Neural crest cell (in vitro differentiated cells): ENCODE results near the gene CYP24A1. TPM values are rescaled to one million over a fixed set of nuclear protein-coding genes. Genes with fewer than 3 reads are reported as not detected.
A peak's percentile ranks its signal among the peaks of the same experiment; 100 is the strongest.

Experiments used
- DNase-seq: peaks from one replicate; pipeline ENCODE4 v3.0.0; 2021; ENCODE audit warnings: low read depth, mixed read lengths, low spot score
- H3K27ac Mint-ChIP-seq: one replicate; pipeline ENCODE4 v1.8.0; 2021; ENCODE audit warnings: mild to moderate bottlenecking, mixed read lengths; ENCODE audit not compliant: unreplicated experiment
- H3K27me3 Mint-ChIP-seq: 2 replicates; pipeline ENCODE4 v1.8.0; 2021; ENCODE audit warnings: low read depth, mild to moderate bottlenecking, mixed read lengths
- H3K36me3 Mint-ChIP-seq: 2 replicates; pipeline ENCODE4 v1.8.0; 2021; ENCODE audit warnings: low read depth, mild to moderate bottlenecking, mixed read lengths
- H3K4me1 Mint-ChIP-seq: 2 replicates; pipeline ENCODE4 v1.8.0; 2021; ENCODE audit warnings: mixed read lengths
- H3K4me3 Mint-ChIP-seq: one replicate; pipeline ENCODE4 v1.8.0; 2021; ENCODE audit warnings: mild to moderate bottlenecking, mixed read lengths
- H3K9me3 Mint-ChIP-seq: 2 replicates; pipeline ENCODE4 v1.8.0; 2021; ENCODE audit warnings: mixed read lengths
- long read RNA-seq: library from polyadenylated mRNA; unstranded; transcript quantifications from one replicate; pipeline ENCODE4 v2.0.0, GENCODE V29; 2020
- total RNA-seq: library from RNA; stranded (reverse); gene quantifications from 2 replicates; pipeline ENCODE4 v1.2.1, GENCODE V29; 2021
- TF ChIP-seq, protein P1 (sequence below): fragments of 200-600 bp; sonication (generic); conservative IDR thresholded peaks from 2 replicates; pipeline ENCODE4 v1.5.0; 2021; ENCODE audit warnings: antibody characterized with exemption, mild to moderate bottlenecking

CYP24A1 gene
- 0.93 and 1.3 TPM in 2 replicates for total RNA-seq
- long read RNA-seq, result 0 reads

DNA sequence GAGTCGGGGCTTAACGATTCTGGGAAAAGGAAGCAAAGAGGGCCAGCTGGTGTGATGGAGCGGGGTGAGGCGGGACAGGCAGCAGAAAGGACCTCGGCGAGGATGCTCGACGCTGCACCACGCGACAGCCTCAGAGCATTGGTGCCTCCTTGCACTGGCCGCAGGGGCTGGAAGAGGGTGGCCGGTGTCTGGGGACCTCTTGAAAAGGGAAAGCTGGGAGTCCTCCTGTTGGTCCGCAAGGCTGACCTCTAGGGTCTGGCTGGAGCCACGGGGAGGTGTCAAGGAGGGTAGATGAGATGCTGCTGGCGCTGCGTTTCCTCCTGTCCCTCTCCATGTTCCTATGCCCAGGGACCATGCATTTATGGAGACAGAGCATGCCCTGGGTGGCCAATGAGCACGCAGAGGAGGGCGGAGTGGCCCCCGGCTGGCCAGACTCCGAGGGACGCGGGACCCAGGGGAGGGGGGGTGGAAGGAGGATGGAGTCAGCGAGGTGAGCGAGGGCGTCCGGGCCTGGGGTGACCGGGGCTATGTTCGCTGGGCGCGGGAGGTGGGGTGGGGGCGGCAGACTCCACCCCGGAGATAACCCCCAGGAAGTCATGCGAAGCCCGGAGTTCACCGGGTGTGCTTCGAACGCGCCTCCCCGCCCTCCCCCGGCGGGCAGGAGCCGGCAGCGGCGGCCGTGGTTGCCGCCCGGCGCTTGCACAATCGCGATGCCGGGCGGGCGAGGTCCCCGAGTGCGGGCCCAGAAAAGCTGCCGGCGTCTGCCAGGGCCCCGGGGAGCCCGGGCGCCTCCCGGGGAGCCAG, at the start of gene CYP24A1:
CYP24A1 (minus strand) TSS at position 334 of the 804 bp plus-strand sequence. CDS start 407 bp downstream, outside the sequence.
- Mint-ChIP-seq H3K4me3 (peak within 1 kb of the TSS; percentile 75), H3K27me3 (peaks cover 96% of the 10 kb centered on the region), H3K4me1 (peaks cover 27% of the 10 kb centered on the region), H3K36me3 (no peaks in the 10 kb centered on the region), H3K9me3 (no peaks in the 10 kb centered on the region), H3K27ac (no peak within 1 kb of the TSS)
- no peak for DNase-seq
- TF ChIP-seq, protein P1, sequence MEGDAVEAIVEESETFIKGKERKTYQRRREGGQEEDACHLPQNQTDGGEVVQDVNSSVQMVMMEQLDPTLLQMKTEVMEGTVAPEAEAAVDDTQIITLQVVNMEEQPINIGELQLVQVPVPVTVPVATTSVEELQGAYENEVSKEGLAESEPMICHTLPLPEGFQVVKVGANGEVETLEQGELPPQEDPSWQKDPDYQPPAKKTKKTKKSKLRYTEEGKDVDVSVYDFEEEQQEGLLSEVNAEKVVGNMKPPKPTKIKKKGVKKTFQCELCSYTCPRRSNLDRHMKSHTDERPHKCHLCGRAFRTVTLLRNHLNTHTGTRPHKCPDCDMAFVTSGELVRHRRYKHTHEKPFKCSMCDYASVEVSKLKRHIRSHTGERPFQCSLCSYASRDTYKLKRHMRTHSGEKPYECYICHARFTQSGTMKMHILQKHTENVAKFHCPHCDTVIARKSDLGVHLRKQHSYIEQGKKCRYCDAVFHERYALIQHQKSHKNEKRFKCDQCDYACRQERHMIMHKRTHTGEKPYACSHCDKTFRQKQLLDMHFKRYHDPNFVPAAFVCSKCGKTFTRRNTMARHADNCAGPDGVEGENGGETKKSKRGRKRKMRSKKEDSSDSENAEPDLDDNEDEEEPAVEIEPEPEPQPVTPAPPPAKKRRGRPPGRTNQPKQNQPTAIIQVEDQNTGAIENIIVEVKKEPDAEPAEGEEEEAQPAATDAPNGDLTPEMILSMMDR, result no peak

- H3K27ac Mint-ChIP-seq, result no peak overlapping the region
- H3K36me3 Mint-ChIP-seq, result no peaks in the 10 kb centered on the region
- H3K4me1 Mint-ChIP-seq, result no peaks in the 10 kb centered on the region
- no peaks in the 10 kb centered on the region for H3K27me3 Mint-ChIP-seq
- no peaks in the 10 kb centered on the region for H3K9me3 Mint-ChIP-seq
- DNase-seq, result no peak
- TF ChIP-seq, protein P1, result no peak
- no peak overlapping the region for H3K4me3 Mint-ChIP-seq
Observed at GRCh38 chr20:54223285-54223684, 49.5 kb upstream of the CYP24A1 start.

GRCh38 chr20:54221996-54222890, 48.5 kb upstream of the CYP24A1 start:
- DNase-seq, result no peak
- H3K36me3 Mint-ChIP-seq, result peaks cover 3% of the 10 kb centered on the region
- TF ChIP-seq, protein P1, result no peak
- H3K27me3 Mint-ChIP-seq, result no peaks in the 10 kb centered on the region
- no peak overlapping the region for H3K27ac Mint-ChIP-seq
- no peaks in the 10 kb centered on the region for H3K4me1 Mint-ChIP-seq
- H3K9me3 Mint-ChIP-seq, result no peaks in the 10 kb centered on the region
- no peak overlapping the region for H3K4me3 Mint-ChIP-seq

- TF ChIP-seq, protein P1, result no peak
- no peak overlapping the region for H3K4me3 Mint-ChIP-seq
- H3K27me3 Mint-ChIP-seq, result no peaks in the 10 kb centered on the region
- H3K4me1 Mint-ChIP-seq, result no peaks in the 10 kb centered on the region
- peaks cover 7% of the 10 kb centered on the region for H3K36me3 Mint-ChIP-seq
- no peaks in the 10 kb centered on the region for H3K9me3 Mint-ChIP-seq
- peak overlapping the region; percentile 15 for H3K27ac Mint-ChIP-seq
- DNase-seq, result no peak
Observed at GRCh38 chr20:54221353-54221752, 47.6 kb upstream of the CYP24A1 start.

DNA sequence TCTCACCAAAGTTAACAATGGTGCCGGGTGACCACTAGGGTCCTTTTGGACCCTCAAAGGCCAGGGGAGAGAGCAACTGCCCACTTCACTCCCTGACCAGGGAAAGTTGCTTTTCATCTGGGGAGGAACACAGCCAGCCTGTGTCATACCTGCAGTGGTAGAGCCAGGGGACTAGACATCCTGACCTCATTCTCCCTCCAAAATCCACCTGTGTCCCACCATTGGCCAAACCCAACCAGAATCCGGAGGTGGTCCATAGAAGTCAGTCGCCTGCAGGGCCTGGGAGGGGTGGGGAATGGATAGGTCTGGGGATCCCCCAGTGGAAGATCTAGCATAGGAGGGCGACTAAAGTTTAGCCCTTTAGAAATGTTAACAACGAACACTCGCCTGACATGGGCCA, 46.9 kb upstream of the CYP24A1 start:
- Mint-ChIP-seq H3K27me3 (no peaks in the 10 kb centered on the region), H3K9me3 (no peaks in the 10 kb centered on the region), H3K27ac (no peak overlapping the region), H3K36me3 (peaks cover 10% of the 10 kb centered on the region), H3K4me3 (no peak overlapping the region), H3K4me1 (no peaks in the 10 kb centered on the region)
- TF ChIP-seq, protein P1, result no peak
- DNase-seq, result no peak
